GM19455 (cell line): ENCODE measurements around the gene ARHGEF17.

Experiments
- ATAC-seq: cut with Tn5 transposase; IDR thresholded peaks from one replicate; pipeline ENCODE4 v1.9.1; 2021; ENCODE audit not compliant: unreplicated experiment

The ARHGEF17 gene

GRCh38 chr11:73392108-73393010, 84.3 kb downstream of the ARHGEF17 start:
- ATAC-seq: no peak

GRCh38 chr11:73393011-73393380, 84.9 kb downstream of the ARHGEF17 start:
- no peak for ATAC-seq

GRCh38 chr11:73393479-73394415, 85.7 kb downstream of the ARHGEF17 start:
- no peak for ATAC-seq

- ATAC-seq: no peak
These were observed 86.6 kb downstream of the ARHGEF17 start for GRCh38 chr11:73394416-73395296.

- ATAC-seq: no peak
These were observed 87.5 kb downstream of the ARHGEF17 start for GRCh38 chr11:73395297-73396208.

GRCh38 chr11:73396251-73396930, 88.3 kb downstream of the ARHGEF17 start:
- no peak for ATAC-seq

- ATAC-seq: no peak
These were observed 88.9 kb downstream of the ARHGEF17 start for GRCh38 chr11:73396985-73397384.

GRCh38 chr11:73397468-73398131, 89.5 kb downstream of the ARHGEF17 start:
- ATAC-seq: no peak

- ATAC-seq: no peak
These were observed 90.1 kb downstream of the ARHGEF17 start for GRCh38 chr11:73398132-73398526.

- no peak for ATAC-seq
These were observed 90.6 kb downstream of the ARHGEF17 start for GRCh38 chr11:73398721-73399120.

GRCh38 chr11:73399159-73399590, 91.1 kb downstream of the ARHGEF17 start:
- ATAC-seq: no peak

GRCh38 chr11:73399636-73400035, 91.6 kb downstream of the ARHGEF17 start:
- ATAC-seq: no peak

- ATAC-seq: no peak
These were observed 92.2 kb downstream of the ARHGEF17 start for GRCh38 chr11:73400293-73400692.

GRCh38 chr11:73401217-73401923, 93.3 kb downstream of the ARHGEF17 start:
- ATAC-seq: no peak

- no peak for ATAC-seq
These were observed 94.1 kb downstream of the ARHGEF17 start for GRCh38 chr11:73401924-73402833.

GRCh38 chr11:73402834-73403185, 94.7 kb downstream of the ARHGEF17 start:
- no peak for ATAC-seq

- ATAC-seq: no peak
These were observed 95.5 kb downstream of the ARHGEF17 start for GRCh38 chr11:73403541-73403940.
